BLaER1 treated with 17β-estradiol and CSF1 and Interleukin-3, amounts not matched to agents 10 nM and 100 nM (cell line): ENCODE results near the gene DDX18.

ENCODE experiments used
- H3K27ac ChIP-seq, 11 experiments: shearing (Covaris generic); formaldehyde crosslinking; 2 replicates each; pipeline ENCODE4 v1.8.1; 2022
- H3K27me3 ChIP-seq, 11 experiments: shearing (Covaris generic); formaldehyde crosslinking; 2 replicates each; pipeline ENCODE4 v1.8.1; 2022
- H3K36me3 ChIP-seq, 11 experiments: shearing (Covaris generic); formaldehyde crosslinking; 2 replicates each; pipeline ENCODE4 v1.8.1; 2022
- H3K4me1 ChIP-seq, 10 experiments: shearing (Covaris generic); formaldehyde crosslinking; 2 replicates each; pipeline ENCODE4 v1.8.1; 2022
- H3K4me2 ChIP-seq, 11 experiments: shearing (Covaris generic); formaldehyde crosslinking; 2 replicates each; pipeline ENCODE4 v1.8.1; 2022
- H3K4me3 ChIP-seq, 10 experiments: shearing (Covaris generic); formaldehyde crosslinking; 2 replicates each; pipeline ENCODE4 v1.8.1; 2022
- H3K9ac ChIP-seq, 11 experiments: shearing (Covaris generic); formaldehyde crosslinking; 2 replicates each; pipeline ENCODE4 v1.8.1; 2022
- H3K9me3 ChIP-seq, 11 experiments: shearing (Covaris generic); formaldehyde crosslinking; replicated peaks in 1 of 11; 2 replicates each; pipeline ENCODE4 v1.8.1; 2022
- H4K20me1 ChIP-seq, 11 experiments: shearing (Covaris generic); formaldehyde crosslinking; 2 replicates each; pipeline ENCODE4 v1.8.1; 2022
- Cebpa-rat ChIP-seq, 11 experiments: shearing (Covaris generic); IDR thresholded peaks; 2 replicates each; pipeline ENCODE4 v1.8.1; 2022

Gene DDX18

DNA sequence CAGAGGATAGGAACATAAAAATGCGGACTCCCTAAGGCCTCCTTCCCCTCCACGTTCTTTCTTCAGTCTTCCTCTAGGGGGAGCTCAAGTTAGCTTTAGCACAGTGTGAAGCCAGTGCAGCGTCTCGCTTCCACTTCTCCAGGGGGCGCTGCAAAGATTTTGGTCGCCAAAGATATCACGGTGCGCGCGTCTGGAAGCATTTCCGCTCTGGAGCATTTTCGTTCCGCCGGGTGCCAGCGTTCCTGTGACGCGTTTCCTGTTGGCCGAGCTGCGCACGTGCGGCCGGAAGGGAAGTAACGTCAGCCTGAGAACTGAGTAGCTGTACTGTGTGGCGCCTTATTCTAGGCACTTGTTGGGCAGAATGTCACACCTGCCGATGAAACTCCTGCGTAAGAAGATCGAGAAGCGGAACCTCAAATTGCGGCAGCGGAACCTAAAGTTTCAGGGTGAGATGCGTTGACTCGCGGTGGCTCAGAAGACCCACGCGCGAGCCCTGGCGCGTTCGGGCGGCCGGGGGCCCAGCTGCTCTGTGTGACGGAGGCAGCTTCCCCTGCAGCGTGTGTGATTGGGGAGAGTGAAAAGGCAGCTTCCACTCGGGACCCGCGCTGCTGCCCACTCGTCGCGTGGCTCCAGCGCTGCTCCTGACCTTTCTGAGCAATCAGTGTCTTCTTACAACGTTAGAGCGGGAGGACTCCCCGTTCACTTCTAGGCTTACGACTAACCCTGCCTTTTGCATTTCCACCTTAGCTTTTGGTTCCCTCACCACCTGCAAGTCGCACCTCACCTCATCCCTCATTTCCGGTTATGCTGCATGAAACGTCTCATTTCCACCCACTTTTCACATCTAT lies at the start of gene DDX18:
Gene DDX18 (plus strand): TSS at position 275 of the 848 bp plus-strand sequence. CDS start 87 bp downstream, at position 362.
- Histone ChIP-seq H3K9ac (peak within 1 kb of the TSS; percentile 84 to 95 (median 90)), H3K27me3 (no peaks in the 10 kb centered on the region), H3K36me3 (peaks cover 22 to 40% (median 35%) of the 10 kb centered on the region in 11 experiments), H3K4me1 (peaks cover 13 to 31% (median 24%) of the 10 kb centered on the region in 10 experiments; a peak in 19 of 20 replicates), H3K27ac (peak within 1 kb of the TSS; percentile 81 to 94 (median 88)), H3K9me3 (no peaks in the 10 kb centered on the region), H3K4me2 (peak within 1 kb of the TSS; percentile 77 to 99 (median 88)), H3K4me3 (peak within 1 kb of the TSS; percentile 67 to 99 (median 88)), H4K20me1 (peaks cover 0 to 47% (median 29%) of the 10 kb centered on the region in 11 experiments; a peak in 14 of 22 replicates)
- no peak for TF ChIP-seq Cebpa-rat (IDR thresholded peaks at IDR 0.05)

DNA sequence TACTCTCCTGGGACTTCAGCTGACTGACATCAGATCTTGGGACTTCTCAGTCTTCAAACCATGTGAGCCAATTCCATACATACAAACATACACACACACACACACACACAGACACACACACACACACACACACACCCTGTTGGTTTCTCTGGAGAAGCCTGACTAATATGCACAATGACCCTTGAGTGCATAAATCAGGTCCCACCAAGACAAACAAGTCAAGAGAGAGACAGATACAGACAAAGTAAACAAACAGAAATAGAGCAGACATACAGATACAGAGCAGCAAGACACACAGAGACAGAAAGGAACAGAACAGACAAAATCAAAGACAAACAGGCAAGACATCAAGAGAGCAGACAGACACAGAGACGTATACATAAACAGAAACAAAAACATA lies 43.8 kb upstream of the DDX18 start:
- Histone ChIP-seq H3K27me3 (no peaks in the 10 kb centered on the region), H3K4me2 (no peak overlapping the region), H4K20me1 (no peaks in the 10 kb centered on the region), H3K4me1 (no peaks in the 10 kb centered on the region), H3K9me3 (no peaks in the 10 kb centered on the region), H3K4me3 (no peak overlapping the region), H3K36me3 (no peaks in the 10 kb centered on the region), H3K9ac (no peak overlapping the region), H3K27ac (no peak overlapping the region)
- TF ChIP-seq Cebpa-rat (IDR thresholded peaks at IDR 0.05), result no peak

DNA sequence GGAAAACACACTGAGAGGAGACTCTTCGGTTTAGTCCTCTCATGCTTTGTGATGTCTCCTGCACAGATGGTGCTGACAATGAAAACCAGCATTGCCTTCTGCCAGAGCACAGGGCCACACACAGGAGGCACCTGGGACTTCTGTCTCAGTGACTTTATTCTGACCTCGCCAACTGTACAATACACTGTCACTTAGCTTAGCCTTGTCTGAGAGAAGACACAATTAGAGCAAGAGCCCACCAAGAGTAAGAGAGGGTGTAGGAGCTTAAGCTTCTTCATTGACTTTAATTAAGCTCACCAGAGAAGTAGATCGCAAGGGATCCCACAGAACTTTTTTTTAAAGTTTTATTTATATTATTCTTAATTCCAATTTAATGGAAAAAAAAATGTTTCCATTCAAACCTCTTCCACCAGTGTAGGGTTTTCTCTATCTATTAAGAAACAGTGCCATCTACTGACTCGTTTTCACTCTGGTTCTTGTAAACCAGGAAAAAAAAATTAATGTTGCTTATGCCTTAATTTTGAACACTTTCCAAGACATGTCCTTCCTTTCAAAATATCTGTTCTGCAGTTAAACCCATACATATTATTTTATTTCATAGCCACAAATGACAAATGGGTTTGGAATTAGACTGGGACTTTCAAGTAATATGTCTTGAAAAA lies 42.4 kb upstream of the DDX18 start:
- Histone ChIP-seq H3K27ac (no peak overlapping the region), H3K4me2 (no peak overlapping the region), H3K4me3 (no peak overlapping the region), H3K4me1 (no peaks in the 10 kb centered on the region), H3K27me3 (no peaks in the 10 kb centered on the region), H4K20me1 (no peaks in the 10 kb centered on the region), H3K9me3 (no peaks in the 10 kb centered on the region), H3K9ac (no peak overlapping the region), H3K36me3 (no peaks in the 10 kb centered on the region)
- no peak for TF ChIP-seq Cebpa-rat (IDR thresholded peaks at IDR 0.05)

DNA sequence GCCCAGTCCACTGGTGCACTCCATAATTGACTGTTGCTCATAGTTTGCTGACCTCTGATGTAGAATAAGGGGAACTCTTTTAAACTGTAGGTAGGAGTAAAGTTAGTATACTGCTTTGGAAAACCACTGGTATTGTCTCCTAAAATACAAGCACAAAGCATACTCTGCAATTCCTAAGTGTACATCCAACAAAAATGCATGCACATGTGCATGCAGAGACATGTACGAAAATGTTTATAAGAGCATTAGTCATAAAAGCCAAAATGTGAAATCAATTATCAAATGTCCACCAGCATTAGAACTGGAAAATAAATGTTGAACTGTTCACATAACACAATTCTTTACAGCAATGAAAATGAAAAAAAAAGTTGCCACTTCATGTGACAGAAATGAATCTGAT lies 39.8 kb upstream of the DDX18 start:
- no peak for TF ChIP-seq Cebpa-rat (IDR thresholded peaks at IDR 0.05)
- H4K20me1 ChIP-seq, result no peaks in the 10 kb centered on the region
- H3K4me3 ChIP-seq, result no peak overlapping the region
- no peaks in the 10 kb centered on the region for H3K27me3 ChIP-seq
- H3K36me3 ChIP-seq, result no peaks in the 10 kb centered on the region
- no peaks in the 10 kb centered on the region for H3K9me3 ChIP-seq
- H3K27ac ChIP-seq, result no peak overlapping the region
- H3K4me1 ChIP-seq, result no peaks in the 10 kb centered on the region
- H3K9ac ChIP-seq, result no peak overlapping the region
- H3K4me2 ChIP-seq, result no peak overlapping the region

DNA sequence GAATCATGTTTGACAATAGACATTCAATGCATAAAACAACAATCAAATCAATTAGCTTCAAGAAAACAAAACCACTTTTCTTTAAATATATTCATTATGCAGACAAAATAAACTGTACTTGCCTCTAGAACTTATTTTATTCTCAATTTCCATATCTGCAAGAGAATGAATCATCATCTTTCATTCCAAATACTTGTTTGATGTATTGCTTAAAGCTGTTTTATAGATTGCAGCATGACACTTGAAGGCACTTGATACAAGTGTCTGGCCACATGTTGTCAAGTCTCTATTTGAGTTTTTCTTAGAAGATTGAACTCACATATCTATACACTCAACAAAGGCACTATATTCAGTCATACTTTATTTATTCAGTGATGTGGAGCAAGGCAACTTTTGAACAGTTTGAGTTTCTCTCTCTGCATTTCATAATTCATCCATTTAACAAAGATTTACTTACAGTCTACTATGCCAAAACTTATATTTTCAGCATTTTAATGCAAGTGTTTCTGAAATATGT lies 38.7 kb upstream of the DDX18 start:
- no peaks in the 10 kb centered on the region for H3K36me3 ChIP-seq
- H3K4me2 ChIP-seq, result no peak overlapping the region
- no peak overlapping the region for H3K27ac ChIP-seq
- no peaks in the 10 kb centered on the region for H4K20me1 ChIP-seq
- H3K9ac ChIP-seq, result no peak overlapping the region
- no peak overlapping the region for H3K4me3 ChIP-seq
- no peaks in the 10 kb centered on the region for H3K4me1 ChIP-seq
- no peaks in the 10 kb centered on the region for H3K9me3 ChIP-seq
- H3K27me3 ChIP-seq, result no peaks in the 10 kb centered on the region
- TF ChIP-seq Cebpa-rat (IDR thresholded peaks at IDR 0.05), result no peak

DNA sequence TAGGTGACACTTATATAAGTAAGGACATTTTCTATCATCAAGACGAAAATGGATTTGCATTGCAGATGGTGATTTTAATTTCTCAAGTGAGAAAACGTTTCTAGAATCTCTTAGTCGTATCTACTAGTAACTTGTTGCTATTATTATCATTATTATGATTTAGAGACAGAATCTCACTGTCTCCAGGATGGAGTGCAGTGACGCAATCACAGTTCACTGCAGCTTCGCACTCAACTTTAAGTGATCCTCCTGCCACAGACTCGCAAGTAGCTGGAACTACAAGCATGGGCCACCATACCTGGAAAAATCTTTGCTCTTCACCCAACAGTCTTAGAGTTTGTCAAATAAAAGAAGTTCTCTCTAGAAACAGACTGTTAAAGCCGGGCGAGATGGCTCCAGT lies 37.6 kb upstream of the DDX18 start:
- Histone ChIP-seq H3K4me1 (no peaks in the 10 kb centered on the region), H3K4me3 (no peak overlapping the region)

DNA sequence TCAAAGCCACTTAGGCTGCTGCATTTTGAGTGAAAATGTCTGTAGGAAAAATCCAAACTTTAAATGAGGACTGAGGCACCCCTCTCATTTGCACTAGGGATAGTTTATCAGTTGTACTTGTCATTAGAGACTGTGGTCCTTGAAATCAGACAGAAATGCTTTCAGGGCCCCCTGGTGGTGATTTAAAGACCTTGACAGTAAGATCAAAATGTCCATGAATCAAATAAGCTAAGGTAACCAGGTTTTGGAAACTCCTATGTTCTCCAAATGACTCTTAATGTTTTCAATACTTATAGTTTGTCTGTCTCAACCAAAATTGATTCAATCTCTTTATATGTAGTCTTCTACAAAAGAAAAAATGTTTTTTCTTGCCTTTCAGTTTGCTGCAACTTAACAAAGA lies 28.8 kb upstream of the DDX18 start:
- no peaks in the 10 kb centered on the region for H3K27me3 ChIP-seq
- no peaks in the 10 kb centered on the region for H4K20me1 ChIP-seq
- H3K36me3 ChIP-seq, result no peaks in the 10 kb centered on the region
- H3K27ac ChIP-seq, result no peak overlapping the region
- no peak overlapping the region for H3K4me2 ChIP-seq
- no peak for TF ChIP-seq Cebpa-rat (IDR thresholded peaks at IDR 0.05)
- peaks cover 0 to 8% (median 0%) of the 10 kb centered on the region in 11 experiments; a peak in 3 of 22 replicates for H3K9me3 ChIP-seq
- no peaks in the 10 kb centered on the region for H3K4me1 ChIP-seq
- no peak overlapping the region for H3K9ac ChIP-seq
- no peak overlapping the region for H3K4me3 ChIP-seq

More for the DNA sequence above, 37.6 kb upstream of the DDX18 start:
- Histone ChIP-seq H3K36me3 (no peaks in the 10 kb centered on the region), H3K4me2 (no peak overlapping the region), H3K9ac (no peak overlapping the region), H4K20me1 (no peaks in the 10 kb centered on the region), H3K9me3 (no peaks in the 10 kb centered on the region), H3K27ac (no peak overlapping the region), H3K27me3 (no peaks in the 10 kb centered on the region)
- no peak for TF ChIP-seq Cebpa-rat (IDR thresholded peaks at IDR 0.05)

DNA sequence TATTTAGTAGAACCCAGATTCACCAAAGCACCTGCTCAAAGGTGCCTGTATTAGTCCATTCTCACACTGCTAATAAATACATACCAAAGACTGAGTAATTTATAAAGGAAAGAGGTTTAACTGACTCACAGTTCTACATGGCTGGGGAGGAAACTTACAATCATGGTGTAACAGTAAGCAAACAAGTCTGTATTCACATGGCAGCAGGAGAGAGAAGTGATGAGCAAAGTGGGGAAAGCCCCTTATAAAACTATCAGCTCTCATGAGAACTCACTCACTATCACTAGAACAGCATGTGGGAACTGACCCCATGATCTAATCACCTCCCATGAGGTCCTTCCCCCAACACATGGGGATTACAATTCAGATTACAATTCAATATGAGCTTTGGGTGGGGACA lies 28.0 kb upstream of the DDX18 start:
- no peaks in the 10 kb centered on the region for H3K36me3 ChIP-seq
- no peak overlapping the region for H3K4me2 ChIP-seq
- H3K9ac ChIP-seq, result no peak overlapping the region
- no peaks in the 10 kb centered on the region for H3K27me3 ChIP-seq
- no peak overlapping the region for H3K4me3 ChIP-seq
- no peak overlapping the region for H3K27ac ChIP-seq
- no peaks in the 10 kb centered on the region for H4K20me1 ChIP-seq
- no peaks in the 10 kb centered on the region for H3K4me1 ChIP-seq
- TF ChIP-seq Cebpa-rat (IDR thresholded peaks at IDR 0.05), result no peak
- H3K9me3 ChIP-seq, result peaks cover 0 to 8% (median 0%) of the 10 kb centered on the region in 11 experiments; a peak in 3 of 22 replicates

DNA sequence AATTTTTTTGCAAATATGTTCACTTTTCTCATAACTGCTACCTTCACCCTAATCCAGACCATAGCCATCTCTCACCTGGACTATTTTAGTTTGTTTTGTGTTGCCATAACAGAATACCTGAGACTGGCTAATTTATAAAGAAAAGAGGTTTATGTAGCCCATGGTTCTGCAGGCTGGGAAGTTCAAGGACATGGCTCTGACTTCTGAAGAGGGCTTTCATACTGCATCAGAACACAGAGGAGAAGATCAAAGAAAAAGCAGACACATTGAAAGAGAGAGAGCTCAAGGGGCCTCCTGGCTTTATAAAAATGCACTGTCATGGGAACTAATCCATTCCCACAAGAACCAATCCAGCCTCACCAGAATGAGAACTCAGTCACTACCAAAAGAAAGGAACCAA lies 25.0 kb upstream of the DDX18 start:
- H3K27ac ChIP-seq, result no peak overlapping the region
- H3K9ac ChIP-seq, result no peak overlapping the region
- no peak overlapping the region for H3K4me3 ChIP-seq
- no peaks in the 10 kb centered on the region for H3K27me3 ChIP-seq
- no peaks in the 10 kb centered on the region for H4K20me1 ChIP-seq
- H3K4me1 ChIP-seq, result no peaks in the 10 kb centered on the region
- TF ChIP-seq Cebpa-rat (IDR thresholded peaks at IDR 0.05), result no peak
- no peak overlapping the region for H3K4me2 ChIP-seq
- peaks cover 0 to 8% (median 0%) of the 10 kb centered on the region in 11 experiments; a peak in 3 of 22 replicates for H3K9me3 ChIP-seq
- H3K36me3 ChIP-seq, result no peaks in the 10 kb centered on the region
